DOHH2 (cell line): ENCODE measurements around the gene RRM1.

Source experiments
- EZH2phosphoT487 ChIP-seq: fragments of 200-600 bp; sonication (generic); IDR thresholded peaks from 2 replicates; pipeline ENCODE4 v1.6.1; 2017; ENCODE audit warnings: borderline replicate concordance, mild to moderate bottlenecking, antibody characterized with exemption, low read length, moderate library complexity, mixed read lengths
- TF ChIP-seq, protein P1 (sequence below): fragments of 200-600 bp; sonication (generic); IDR thresholded peaks from one replicate; pipeline ENCODE4 v1.5.1; 2014; ENCODE audit warnings: antibody characterized with exemption, mild to moderate bottlenecking, low read depth, low read length; ENCODE audit not compliant: poor library complexity, severe bottlenecking

DNA sequence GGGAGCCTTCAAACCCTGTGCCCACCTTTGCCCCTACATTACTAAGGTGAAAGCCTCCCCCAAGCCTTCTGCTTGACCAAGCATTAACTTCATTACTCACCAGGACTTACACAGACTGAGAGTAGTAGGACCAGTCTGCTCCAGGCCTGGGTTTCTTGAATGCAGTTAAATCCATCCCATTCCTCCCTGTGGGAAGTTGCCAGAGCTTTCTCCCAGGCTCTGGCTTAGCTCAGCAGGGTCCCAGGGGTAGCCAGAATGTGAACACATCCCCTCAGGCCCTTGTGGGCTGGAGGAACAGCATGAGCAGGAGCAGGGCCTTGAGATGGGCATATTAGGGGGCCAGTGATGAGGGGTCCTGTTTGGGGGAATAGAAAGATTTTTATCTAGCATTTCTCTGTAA lies 59.9 kb downstream of the RRM1 start:
- TF ChIP-seq EZH2phosphoT487: no peak
- TF ChIP-seq, protein P1, sequence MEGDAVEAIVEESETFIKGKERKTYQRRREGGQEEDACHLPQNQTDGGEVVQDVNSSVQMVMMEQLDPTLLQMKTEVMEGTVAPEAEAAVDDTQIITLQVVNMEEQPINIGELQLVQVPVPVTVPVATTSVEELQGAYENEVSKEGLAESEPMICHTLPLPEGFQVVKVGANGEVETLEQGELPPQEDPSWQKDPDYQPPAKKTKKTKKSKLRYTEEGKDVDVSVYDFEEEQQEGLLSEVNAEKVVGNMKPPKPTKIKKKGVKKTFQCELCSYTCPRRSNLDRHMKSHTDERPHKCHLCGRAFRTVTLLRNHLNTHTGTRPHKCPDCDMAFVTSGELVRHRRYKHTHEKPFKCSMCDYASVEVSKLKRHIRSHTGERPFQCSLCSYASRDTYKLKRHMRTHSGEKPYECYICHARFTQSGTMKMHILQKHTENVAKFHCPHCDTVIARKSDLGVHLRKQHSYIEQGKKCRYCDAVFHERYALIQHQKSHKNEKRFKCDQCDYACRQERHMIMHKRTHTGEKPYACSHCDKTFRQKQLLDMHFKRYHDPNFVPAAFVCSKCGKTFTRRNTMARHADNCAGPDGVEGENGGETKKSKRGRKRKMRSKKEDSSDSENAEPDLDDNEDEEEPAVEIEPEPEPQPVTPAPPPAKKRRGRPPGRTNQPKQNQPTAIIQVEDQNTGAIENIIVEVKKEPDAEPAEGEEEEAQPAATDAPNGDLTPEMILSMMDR: no peak
